GM19438 (cell line): Measurements from ENCODE around the gene PREX1.
A peak's percentile ranks its signal among the peaks of the same experiment; 100 is the strongest.
"Not testable (repeated sequence)": the region's sequence is repeated elsewhere in the genome, so short reads cannot be mapped to it uniquely, and the experiment has no call there.

Experiments
- ATAC-seq: cut with Tn5 transposase; IDR thresholded peaks from one replicate; pipeline ENCODE4 v1.9.1; 2021; ENCODE audit warnings: low read depth; ENCODE audit not compliant: unreplicated experiment

Gene PREX1, protein sequence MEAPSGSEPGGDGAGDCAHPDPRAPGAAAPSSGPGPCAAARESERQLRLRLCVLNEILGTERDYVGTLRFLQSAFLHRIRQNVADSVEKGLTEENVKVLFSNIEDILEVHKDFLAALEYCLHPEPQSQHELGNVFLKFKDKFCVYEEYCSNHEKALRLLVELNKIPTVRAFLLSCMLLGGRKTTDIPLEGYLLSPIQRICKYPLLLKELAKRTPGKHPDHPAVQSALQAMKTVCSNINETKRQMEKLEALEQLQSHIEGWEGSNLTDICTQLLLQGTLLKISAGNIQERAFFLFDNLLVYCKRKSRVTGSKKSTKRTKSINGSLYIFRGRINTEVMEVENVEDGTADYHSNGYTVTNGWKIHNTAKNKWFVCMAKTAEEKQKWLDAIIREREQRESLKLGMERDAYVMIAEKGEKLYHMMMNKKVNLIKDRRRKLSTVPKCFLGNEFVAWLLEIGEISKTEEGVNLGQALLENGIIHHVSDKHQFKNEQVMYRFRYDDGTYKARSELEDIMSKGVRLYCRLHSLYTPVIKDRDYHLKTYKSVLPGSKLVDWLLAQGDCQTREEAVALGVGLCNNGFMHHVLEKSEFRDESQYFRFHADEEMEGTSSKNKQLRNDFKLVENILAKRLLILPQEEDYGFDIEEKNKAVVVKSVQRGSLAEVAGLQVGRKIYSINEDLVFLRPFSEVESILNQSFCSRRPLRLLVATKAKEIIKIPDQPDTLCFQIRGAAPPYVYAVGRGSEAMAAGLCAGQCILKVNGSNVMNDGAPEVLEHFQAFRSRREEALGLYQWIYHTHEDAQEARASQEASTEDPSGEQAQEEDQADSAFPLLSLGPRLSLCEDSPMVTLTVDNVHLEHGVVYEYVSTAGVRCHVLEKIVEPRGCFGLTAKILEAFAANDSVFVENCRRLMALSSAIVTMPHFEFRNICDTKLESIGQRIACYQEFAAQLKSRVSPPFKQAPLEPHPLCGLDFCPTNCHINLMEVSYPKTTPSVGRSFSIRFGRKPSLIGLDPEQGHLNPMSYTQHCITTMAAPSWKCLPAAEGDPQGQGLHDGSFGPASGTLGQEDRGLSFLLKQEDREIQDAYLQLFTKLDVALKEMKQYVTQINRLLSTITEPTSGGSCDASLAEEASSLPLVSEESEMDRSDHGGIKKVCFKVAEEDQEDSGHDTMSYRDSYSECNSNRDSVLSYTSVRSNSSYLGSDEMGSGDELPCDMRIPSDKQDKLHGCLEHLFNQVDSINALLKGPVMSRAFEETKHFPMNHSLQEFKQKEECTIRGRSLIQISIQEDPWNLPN (N-terminal part only)

DNA sequence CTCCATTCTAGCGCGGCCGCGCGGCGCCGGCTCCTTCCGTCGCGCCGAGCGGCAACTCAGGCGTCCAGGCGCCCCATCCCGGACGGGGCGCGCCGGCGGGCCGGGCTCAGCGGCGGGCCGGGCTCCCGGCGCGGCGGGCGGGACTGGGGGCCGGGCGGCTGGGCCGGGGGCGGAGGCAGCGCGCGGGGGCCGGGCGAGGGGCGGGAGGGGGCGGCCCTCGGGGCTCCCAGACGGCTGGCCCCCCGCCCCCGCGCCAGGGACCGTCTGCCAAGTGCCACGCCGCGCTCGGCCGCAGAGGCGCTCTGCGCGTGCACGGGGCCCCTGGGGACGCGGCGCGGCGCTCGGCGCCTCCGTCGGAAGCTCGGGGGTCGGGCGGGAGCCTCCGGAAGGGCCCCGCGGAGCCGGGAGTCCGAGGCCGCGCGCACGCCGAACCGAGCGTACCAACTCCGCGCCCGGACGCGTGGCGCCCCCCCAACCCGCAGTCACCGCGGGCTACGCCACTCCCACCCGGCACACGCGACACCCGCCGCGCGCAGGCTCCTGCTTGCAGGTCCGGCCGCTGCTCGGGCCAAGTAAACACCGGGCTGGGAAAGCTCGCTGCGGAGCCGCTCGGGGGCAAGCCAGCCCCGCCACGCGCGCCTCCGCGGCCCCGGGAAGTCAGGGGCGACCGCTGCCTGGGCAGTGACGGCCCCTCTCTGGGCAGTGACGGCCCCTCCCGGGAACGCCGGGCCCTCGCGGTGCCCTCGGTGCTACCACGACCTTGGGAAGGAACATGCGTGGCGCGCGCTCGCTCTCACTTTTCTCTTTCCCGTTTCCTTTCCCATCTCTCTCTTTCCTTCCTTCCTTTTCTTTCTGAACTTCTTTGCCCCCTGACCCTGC is at the start of gene PREX1:
PREX1 (minus strand) TSS at position 145 of the 879 bp plus-strand sequence; CDS start at position 6, 139 bp downstream.
- ATAC-seq, result peak; percentile 41

DNA sequence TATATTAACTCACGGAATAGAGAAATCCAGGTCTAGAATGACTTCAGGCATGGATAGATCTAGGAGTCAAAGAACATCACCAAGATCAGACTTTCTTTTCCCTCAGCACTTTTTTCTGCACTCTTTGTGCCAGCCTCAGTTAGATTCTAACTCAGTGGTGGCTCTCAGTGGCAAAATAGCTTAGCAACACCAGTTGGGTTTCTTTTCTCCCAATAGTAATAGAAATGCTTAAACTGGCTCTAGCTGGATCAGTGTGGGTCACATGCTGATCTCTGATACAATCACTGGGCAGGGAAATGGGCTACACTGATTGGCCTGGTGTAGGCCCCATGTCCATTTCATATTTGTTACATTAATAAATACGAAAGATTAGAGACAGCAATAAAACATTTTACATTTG is 49.5 kb upstream of the PREX1 start:
- no peak for ATAC-seq

DNA sequence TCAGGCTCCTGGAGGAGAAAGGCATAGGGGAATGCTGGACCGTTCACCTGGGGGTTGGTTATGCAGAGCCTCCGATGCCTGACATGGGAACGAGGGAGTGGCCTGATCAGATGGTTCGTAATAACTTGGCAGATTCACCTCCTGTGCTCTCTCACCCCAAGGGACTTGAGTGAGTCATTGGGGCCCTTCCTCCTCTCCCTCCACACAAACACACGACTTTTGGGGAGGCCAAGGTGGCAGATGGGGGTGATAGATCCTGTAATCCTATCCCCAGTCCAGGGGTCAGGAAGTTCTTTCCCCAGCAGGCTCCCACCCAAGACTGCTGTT is 48.1 kb upstream of the PREX1 start:
- no peak for ATAC-seq

DNA sequence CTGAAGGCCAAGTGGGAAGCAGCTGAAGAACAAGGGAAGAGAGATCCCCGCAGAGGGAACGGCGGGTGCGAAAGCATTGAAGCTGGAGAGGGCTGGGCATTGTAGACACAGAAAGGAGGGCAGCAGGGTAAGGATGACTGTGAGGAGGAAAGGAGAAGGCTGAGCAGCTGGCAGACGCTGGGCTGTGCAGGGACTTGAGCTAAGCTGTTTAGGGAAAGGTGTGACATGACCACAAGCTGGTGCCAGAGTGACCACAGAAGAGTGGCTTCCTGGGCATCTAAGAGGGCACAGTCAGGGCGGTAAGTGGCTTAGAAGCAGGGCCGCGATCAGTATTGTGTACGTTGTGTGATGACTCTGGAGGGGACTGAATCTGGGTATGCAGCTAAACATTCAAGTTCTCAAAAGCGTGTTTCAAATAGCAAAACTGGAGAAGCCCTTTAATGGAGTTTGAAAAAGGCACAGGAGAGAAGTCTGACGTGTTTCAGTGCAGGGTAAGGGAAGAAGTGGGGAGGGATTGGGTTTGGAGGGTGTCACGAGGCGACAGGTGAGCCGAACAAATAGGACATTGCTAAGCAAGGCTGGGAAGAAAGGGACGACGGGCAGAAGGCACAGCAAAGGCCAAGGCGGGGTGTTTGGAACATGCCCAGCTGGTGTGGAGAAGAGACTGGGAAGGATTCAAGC is 47.6 kb upstream of the PREX1 start:
- ATAC-seq, result no peak

DNA sequence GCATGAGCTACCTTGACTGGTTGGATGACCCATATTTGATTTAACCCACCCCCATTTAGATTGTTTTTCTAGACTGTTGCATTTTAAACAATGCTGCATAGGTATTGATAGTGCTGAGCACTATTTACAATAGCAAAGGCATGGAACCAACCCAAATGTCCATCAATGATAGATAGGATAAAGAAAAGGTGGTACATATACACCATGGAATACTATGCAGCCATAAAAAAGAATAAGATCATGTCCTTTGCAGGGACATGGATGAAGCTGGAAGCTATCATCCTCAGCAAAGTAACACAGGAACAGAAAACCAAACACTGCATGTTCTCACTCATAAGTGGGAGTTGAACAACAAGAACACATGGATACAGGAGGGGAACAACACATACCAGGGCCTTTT is 41.6 kb upstream of the PREX1 start:
- not testable (repeated sequence) for ATAC-seq

DNA sequence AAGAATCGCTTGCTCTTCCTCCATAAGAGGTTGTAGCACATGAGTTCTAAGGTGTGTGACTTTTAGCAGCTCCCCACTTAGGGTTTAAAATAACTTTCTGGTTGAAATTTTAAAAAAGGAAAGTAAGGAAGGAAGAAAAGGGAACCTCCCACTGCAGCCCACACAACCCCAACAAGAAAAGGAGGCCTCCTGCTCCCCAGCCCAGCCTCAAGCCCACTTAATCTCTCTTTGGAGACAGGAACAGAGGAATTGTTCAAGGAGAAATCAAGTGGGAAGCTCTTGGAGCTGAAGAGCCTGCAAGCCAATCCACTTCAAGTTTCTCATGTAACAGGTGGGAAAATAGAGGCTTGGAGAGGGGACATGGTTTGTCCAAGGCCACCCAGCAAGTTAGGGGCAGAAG is 39.1 kb upstream of the PREX1 start:
- ATAC-seq, result no peak

DNA sequence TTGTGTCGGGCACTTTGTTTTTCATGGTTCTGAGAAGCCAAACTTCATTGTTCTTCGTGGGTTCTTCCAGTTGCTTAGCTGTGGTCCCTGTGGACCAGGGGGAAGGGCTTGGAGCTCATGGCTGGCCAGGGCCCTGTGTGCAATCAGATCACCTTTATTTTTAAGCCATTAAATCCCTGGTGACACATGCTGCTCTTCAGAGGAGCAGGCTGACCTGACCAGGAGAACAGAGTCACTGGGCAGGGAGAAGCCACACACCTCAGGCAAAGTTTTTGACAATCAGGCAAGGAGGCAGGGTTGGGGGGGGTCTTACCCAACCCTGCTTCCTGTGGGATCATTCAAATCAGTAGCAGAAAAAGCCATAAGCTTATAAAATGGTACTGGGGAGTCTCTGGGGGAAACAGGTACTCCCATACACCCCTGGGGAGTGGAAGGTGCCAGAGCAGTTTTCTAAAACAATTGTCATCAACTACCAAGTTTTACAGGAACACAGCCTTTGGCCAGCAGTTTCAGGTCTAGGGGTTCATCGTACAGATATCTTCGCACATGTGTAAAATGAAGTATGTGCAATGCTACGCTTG is 37.0 kb upstream of the PREX1 start:
- ATAC-seq, result no peak

DNA sequence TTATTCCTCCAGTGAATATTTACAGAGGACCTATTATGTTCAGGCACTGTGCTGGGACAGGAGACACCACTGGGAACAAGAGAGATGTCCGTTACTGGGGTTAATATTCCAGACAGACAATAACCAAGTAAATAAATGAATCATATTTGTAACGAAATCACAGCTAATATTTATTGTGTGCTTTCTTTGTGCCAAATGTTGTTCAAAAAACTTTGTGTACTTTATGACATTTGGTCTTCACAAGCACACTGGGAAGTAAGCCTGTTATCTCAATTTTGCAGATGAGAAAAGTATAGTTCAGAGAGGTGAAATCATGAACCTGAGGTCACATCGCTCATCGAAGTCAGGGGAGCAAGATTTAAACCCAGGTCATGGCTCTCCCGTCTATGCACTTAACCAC is 36.5 kb upstream of the PREX1 start:
- no peak for ATAC-seq

DNA sequence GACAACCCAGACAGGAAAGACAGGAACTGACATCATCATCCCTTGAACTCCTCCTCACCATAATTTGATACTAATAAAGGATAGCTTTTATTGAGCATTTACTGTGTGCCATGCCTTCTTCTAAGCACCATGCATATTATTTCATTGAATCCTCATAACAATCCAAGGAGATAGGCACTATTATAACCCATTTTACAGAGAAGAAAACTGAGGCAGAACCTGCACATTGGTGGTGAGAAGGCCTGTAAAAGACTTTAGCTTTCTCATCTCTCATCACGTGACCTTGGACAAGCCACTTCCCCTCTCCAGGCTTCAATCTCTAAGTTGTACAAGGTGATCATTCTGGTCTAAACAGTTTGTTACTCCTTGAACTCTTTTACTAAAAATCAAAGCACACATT is 34.5 kb upstream of the PREX1 start:
- no peak for ATAC-seq

DNA sequence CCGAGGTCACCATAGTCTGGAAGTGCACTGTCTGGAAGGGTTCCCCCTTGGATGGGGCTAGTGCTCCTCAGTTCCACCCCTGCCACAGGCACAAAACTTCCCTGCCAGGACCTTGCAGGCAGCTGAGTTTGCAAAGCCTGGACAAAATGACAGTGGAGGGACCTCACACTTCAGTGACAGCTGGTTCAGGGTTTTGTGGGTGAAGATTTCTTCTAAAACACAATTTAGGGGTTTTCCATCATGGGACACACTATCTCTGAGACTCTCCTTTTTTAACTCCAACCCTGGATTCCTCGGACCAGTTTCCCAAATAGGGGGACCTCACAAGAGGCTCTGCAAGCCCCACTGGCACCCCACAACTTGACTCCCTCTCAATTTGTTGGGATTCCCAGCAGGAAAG is 33.6 kb upstream of the PREX1 start:
- ATAC-seq, result no peak

DNA sequence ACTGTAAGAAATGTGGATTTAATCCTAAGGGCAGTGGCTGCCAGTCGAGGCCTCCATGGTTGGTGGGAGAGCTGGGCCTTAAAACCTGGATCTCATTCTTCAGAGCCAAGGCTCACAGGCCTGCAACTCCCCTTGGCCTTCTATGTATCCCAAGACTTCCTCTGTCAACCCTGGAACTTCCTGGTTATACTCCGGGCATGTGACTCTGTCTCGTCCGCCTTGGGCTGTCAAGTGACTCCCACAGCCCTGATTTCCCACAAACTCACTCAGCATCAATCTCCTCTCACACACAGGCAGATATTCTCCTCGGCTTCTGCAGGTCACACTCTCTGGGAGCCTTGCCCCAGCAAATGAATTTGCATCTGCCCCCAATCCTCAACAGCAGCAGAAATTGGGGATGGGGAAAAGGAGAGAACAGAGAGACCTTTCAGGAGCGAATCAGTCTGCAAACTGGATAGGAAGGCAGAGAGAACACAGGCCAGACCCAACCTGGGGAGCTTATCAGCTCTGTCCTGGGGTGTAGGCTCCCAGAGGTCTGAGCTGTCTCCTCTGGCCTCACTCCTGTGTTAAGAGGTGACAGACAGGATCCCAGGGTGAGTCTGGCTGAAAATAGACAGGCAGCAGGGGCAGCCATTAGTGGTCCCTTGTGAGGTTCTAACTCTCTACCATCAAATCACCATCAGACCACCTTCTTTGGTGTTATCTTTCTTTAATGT is 30.4 kb upstream of the PREX1 start:
- no peak for ATAC-seq

DNA sequence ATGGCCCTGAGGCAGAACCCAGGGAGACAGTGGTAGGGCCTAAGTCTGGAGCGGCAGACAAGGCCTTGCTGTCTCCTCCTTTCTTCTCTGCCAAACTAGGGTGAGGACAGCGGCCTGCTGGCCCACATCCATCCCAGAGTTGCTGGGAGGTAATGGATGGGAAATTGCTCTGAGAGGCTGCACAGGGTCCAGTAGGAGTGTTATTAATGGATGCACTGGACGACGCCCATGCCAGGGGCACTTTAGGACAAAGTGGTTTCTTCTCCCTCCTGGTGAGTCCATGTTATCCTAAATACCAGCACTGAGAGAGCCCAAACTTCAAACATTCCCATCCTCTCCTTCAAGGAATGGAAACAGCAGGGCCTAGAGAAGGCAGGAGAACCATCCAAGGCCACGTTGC is 28.3 kb upstream of the PREX1 start:
- no peak for ATAC-seq

DNA sequence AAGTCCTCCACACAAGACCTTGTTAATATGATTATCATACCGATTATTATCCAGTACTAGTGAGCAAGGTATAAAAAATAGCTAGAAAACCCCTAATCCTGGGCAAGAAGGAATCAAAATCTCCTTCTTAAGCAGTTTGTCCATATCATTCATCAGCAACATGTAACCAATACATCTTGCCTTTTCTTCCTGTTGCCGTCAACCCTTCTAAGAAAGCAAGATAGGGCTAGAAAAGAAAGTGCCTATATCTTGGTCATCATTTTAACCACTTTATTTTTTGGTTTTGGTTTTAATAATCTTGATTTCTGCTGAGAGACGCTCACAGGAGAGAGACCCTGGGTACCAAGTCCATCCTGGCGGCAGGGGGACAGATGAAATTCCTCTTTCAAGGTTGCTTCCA is 27.2 kb upstream of the PREX1 start:
- ATAC-seq, result no peak

DNA sequence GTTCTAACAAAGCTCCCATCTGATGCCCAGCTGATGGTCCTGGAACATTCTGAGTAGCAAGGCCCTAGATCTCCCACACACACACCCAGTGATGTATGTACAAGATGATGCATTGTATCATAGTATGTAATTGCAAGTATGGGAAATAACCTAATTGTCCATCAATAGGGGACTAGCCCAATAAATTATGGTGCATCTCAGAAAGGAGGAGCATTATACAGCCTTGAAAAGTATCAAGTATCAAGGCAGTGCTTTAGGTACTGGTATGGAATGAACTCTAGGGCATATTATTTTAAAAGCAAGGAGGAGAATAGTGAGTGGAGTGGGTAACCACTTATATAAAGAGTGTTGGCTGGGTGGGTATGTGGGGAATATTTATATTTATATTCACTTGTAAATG is 24.8 kb upstream of the PREX1 start:
- ATAC-seq, result no peak

DNA sequence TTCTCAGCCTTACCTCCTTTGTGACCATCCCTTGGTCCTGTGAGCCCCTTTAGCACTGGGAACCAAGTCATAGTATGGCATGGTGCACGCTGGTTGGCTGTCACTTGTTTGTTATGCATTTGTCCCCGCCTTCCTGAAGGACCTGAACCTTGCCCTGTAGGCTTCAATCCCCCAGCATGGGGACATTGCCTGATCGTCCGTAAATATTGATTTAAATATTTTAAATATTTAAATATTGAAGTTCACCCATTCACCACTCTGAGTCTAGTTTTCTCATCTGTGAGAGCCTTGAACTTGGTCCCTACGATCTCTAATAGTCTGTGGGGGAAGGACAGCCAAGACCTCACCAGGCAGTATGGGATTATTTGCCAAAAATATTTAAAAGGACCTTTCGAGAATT is 23.8 kb upstream of the PREX1 start:
- no peak for ATAC-seq

DNA sequence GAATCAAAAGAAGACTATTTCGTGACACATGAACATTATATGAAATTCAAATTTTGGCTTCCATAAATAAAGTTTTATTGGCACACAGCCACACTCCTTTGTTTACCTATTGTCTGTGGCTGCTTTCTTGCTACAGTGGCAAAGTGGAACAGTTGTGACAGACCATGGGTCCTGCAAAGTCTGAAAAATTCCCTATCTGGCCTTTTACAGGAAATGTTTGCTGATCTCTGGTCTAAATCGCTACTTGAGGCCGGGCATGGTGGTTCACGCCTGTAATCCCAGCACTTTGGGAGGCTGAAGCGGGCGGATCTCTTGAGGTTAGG is 23.1 kb upstream of the PREX1 start:
- no peak for ATAC-seq

DNA sequence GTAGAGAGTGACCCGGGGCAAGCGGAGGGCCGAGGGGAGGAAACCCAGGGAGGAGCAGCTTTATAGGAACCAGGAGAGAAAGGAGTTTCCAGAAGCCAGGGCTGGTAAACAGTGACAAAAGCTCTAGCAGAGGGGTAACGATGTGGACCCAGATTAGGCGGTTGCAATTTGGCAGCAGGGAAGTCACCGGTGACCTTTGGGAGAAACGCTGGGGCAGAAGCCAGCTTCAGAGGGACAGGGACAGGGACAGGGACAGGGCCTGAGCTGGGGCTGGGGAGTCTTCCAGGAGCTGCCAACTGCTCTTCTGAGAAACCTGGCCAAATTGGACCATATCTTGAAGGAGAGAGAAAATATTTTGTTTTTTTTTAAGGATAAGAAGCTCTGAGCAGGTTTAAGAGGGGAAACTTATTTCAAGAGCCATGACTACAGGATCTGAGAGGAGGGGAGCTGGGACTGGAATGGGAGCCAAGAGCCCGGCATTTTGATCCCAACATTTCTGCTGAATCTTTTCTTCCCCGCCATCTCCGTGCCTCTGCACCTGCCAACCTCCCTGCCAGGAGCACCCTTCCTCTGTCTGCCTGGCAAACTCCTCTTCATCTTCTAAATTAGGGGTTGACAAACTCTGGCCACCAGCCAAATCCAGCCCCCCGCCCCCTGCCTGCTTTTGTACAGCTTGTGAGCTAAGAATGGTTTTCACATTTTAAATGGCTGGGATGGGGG is 22.6 kb upstream of the PREX1 start:
- no peak for ATAC-seq

DNA sequence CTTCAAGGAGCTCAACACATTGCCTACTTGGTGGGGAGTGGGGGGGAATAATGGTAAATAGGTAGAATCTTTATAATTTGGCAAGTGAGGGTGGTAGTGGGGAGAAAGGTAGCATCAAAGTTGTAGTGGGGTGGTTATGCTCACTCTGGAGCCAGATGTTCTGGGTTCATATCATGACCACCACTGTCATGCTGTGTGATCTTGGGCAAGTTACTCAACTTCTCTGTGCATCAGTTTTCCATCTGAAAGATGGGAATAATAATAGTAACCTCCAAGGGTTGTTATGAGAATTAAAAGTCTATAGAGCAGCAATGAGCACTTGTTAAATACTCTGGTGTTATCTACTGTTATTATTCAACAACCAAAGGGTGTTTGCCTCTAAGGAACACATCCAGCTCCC is 22.0 kb upstream of the PREX1 start:
- ATAC-seq, result no peak
